ENCODE results near the gene FBXO34.

FBXO34 gene

GRCh38 chr14:55270832-55271571, at the start of gene FBXO34:
TSS of gene FBXO34 (plus strand) at chr14:55271421. CDS start at chr14:55350391, 78,970 bp downstream.
- peak within 1 kb of the TSS; percentile 93 for H3K4me3 ChIP-seq (ENCODE audit: low read length)
- H3K27me3 ChIP-seq (ENCODE audit: insufficient read depth, low read length): peaks cover 5% of the 10 kb centered on the region; the same call in 1 of the 2 replicates
- H3K4me1 ChIP-seq (ENCODE audit: insufficient read depth, low read length): peaks cover 10% of the 10 kb centered on the region; the same call in 1 of the 2 replicates
- no peaks in the 10 kb centered on the region for H3K9me3 ChIP-seq (ENCODE audit: insufficient read depth, low read depth, low read length)
- peak within 1 kb of the TSS; percentile 84 for H3K9ac ChIP-seq (ENCODE audit: low read depth, low read length)
- H3K27ac ChIP-seq (ENCODE audit: low read length): no peak within 1 kb of the TSS
- no peaks in the 10 kb centered on the region for H3K36me3 ChIP-seq (ENCODE audit: insufficient read depth, low read depth, low read length)

- H3K9ac ChIP-seq (ENCODE audit: low read depth, low read length): no peak overlapping the region
- no peaks in the 10 kb centered on the region for H3K9me3 ChIP-seq (ENCODE audit: insufficient read depth, low read depth, low read length)
- no peaks in the 10 kb centered on the region for H3K36me3 ChIP-seq (ENCODE audit: insufficient read depth, low read depth, low read length)
- no peaks in the 10 kb centered on the region for H3K27me3 ChIP-seq (ENCODE audit: insufficient read depth, low read length)
- no peak overlapping the region for H3K4me3 ChIP-seq (ENCODE audit: low read length)
- no peak overlapping the region for H3K27ac ChIP-seq (ENCODE audit: low read length)
- no peaks in the 10 kb centered on the region for H3K4me1 ChIP-seq (ENCODE audit: insufficient read depth, low read length)
Observed at GRCh38 chr14:55221968-55222367, 49.3 kb upstream of the FBXO34 start.

GRCh38 chr14:55223364-55223763, 47.9 kb upstream of the FBXO34 start:
- H3K36me3 ChIP-seq (ENCODE audit: insufficient read depth, low read depth, low read length): no peaks in the 10 kb centered on the region
- H3K9me3 ChIP-seq (ENCODE audit: insufficient read depth, low read depth, low read length): no peaks in the 10 kb centered on the region
- no peak overlapping the region for H3K9ac ChIP-seq (ENCODE audit: low read depth, low read length)
- H3K27me3 ChIP-seq (ENCODE audit: insufficient read depth, low read length): no peaks in the 10 kb centered on the region
- H3K4me1 ChIP-seq (ENCODE audit: insufficient read depth, low read length): no peaks in the 10 kb centered on the region
- H3K4me3 ChIP-seq (ENCODE audit: low read length): no peak overlapping the region
- H3K27ac ChIP-seq (ENCODE audit: low read length): no peak overlapping the region

GRCh38 chr14:55228261-55228660, 43.0 kb upstream of the FBXO34 start:
- Histone ChIP-seq H3K9me3 (ENCODE audit: insufficient read depth, low read depth, low read length) (no peaks in the 10 kb centered on the region), H3K27ac (ENCODE audit: low read length) (no peak overlapping the region), H3K36me3 (ENCODE audit: insufficient read depth, low read depth, low read length) (no peaks in the 10 kb centered on the region), H3K9ac (ENCODE audit: low read depth, low read length) (no peak overlapping the region), H3K4me1 (ENCODE audit: insufficient read depth, low read length) (no peaks in the 10 kb centered on the region), H3K27me3 (ENCODE audit: insufficient read depth, low read length) (peaks cover under 1% of the 10 kb centered on the region; the same call in 1 of the 2 replicates), H3K4me3 (ENCODE audit: low read length) (no peak overlapping the region)

GRCh38 chr14:55233591-55233990, 37.6 kb upstream of the FBXO34 start:
- Histone ChIP-seq H3K9ac (ENCODE audit: low read depth, low read length) (no peak overlapping the region), H3K9me3 (ENCODE audit: insufficient read depth, low read depth, low read length) (no peaks in the 10 kb centered on the region), H3K36me3 (ENCODE audit: insufficient read depth, low read depth, low read length) (no peaks in the 10 kb centered on the region), H3K4me1 (ENCODE audit: insufficient read depth, low read length) (no peaks in the 10 kb centered on the region), H3K4me3 (ENCODE audit: low read length) (no peak overlapping the region), H3K27ac (ENCODE audit: low read length) (no peak overlapping the region), H3K27me3 (ENCODE audit: insufficient read depth, low read length) (peaks cover 4% of the 10 kb centered on the region; the same call in 1 of the 2 replicates)

GRCh38 chr14:55238019-55238680, 33.1 kb upstream of the FBXO34 start:
- H3K9me3 ChIP-seq (ENCODE audit: insufficient read depth, low read depth, low read length): no peaks in the 10 kb centered on the region
- peaks cover 28% of the 10 kb centered on the region for H3K27me3 ChIP-seq (ENCODE audit: insufficient read depth, low read length)
- H3K27ac ChIP-seq (ENCODE audit: low read length): no peak overlapping the region
- no peaks in the 10 kb centered on the region for H3K4me1 ChIP-seq (ENCODE audit: insufficient read depth, low read length)
- H3K36me3 ChIP-seq (ENCODE audit: insufficient read depth, low read depth, low read length): no peaks in the 10 kb centered on the region
- no peak overlapping the region for H3K9ac ChIP-seq (ENCODE audit: low read depth, low read length)
- no peak overlapping the region for H3K4me3 ChIP-seq (ENCODE audit: low read length)

- H3K27ac ChIP-seq (ENCODE audit: low read length): no peak overlapping the region
- no peaks in the 10 kb centered on the region for H3K4me1 ChIP-seq (ENCODE audit: insufficient read depth, low read length)
- no peak overlapping the region for H3K9ac ChIP-seq (ENCODE audit: low read depth, low read length)
- no peak overlapping the region for H3K4me3 ChIP-seq (ENCODE audit: low read length)
- no peaks in the 10 kb centered on the region for H3K9me3 ChIP-seq (ENCODE audit: insufficient read depth, low read depth, low read length)
- no peaks in the 10 kb centered on the region for H3K36me3 ChIP-seq (ENCODE audit: insufficient read depth, low read depth, low read length)
- H3K27me3 ChIP-seq (ENCODE audit: insufficient read depth, low read length): peaks cover 24% of the 10 kb centered on the region
Observed at GRCh38 chr14:55239320-55239719, 31.9 kb upstream of the FBXO34 start.

- peak overlapping the region; percentile 37 for H3K4me3 ChIP-seq (ENCODE audit: low read length)
- H3K9ac ChIP-seq (ENCODE audit: low read depth, low read length): no peak overlapping the region
- H3K27me3 ChIP-seq (ENCODE audit: insufficient read depth, low read length): peaks cover 24% of the 10 kb centered on the region
- H3K36me3 ChIP-seq (ENCODE audit: insufficient read depth, low read depth, low read length): no peaks in the 10 kb centered on the region
- no peaks in the 10 kb centered on the region for H3K9me3 ChIP-seq (ENCODE audit: insufficient read depth, low read depth, low read length)
- H3K27ac ChIP-seq (ENCODE audit: low read length): no peak overlapping the region
- no peaks in the 10 kb centered on the region for H3K4me1 ChIP-seq (ENCODE audit: insufficient read depth, low read length)
Observed at GRCh38 chr14:55240526-55241178, 30.6 kb upstream of the FBXO34 start.

- Histone ChIP-seq H3K4me1 (ENCODE audit: insufficient read depth, low read length) (no peaks in the 10 kb centered on the region), H3K9ac (ENCODE audit: low read depth, low read length) (no peak overlapping the region), H3K36me3 (ENCODE audit: insufficient read depth, low read depth, low read length) (no peaks in the 10 kb centered on the region), H3K9me3 (ENCODE audit: insufficient read depth, low read depth, low read length) (no peaks in the 10 kb centered on the region), H3K4me3 (ENCODE audit: low read length) (no peak overlapping the region), H3K27me3 (ENCODE audit: insufficient read depth, low read length) (peaks cover 24% of the 10 kb centered on the region), H3K27ac (ENCODE audit: low read length) (no peak overlapping the region)
Observed at GRCh38 chr14:55241673-55242072, 29.5 kb upstream of the FBXO34 start.

- H3K27ac ChIP-seq (ENCODE audit: low read length): no peak overlapping the region
- no peak overlapping the region for H3K4me3 ChIP-seq (ENCODE audit: low read length)
- H3K36me3 ChIP-seq (ENCODE audit: insufficient read depth, low read depth, low read length): no peaks in the 10 kb centered on the region
Observed at GRCh38 chr14:55243386-55243785, 27.8 kb upstream of the FBXO34 start.

GRCh38 chr14:55243813-55244212, 27.4 kb upstream of the FBXO34 start:
- H3K27me3 ChIP-seq (ENCODE audit: insufficient read depth, low read length): peaks cover 24% of the 10 kb centered on the region
- no peak overlapping the region for H3K27ac ChIP-seq (ENCODE audit: low read length)
- no peaks in the 10 kb centered on the region for H3K4me1 ChIP-seq (ENCODE audit: insufficient read depth, low read length)
- H3K9ac ChIP-seq (ENCODE audit: low read depth, low read length): no peak overlapping the region
- H3K4me3 ChIP-seq (ENCODE audit: low read length): no peak overlapping the region
- H3K9me3 ChIP-seq (ENCODE audit: insufficient read depth, low read depth, low read length): no peaks in the 10 kb centered on the region
- no peaks in the 10 kb centered on the region for H3K36me3 ChIP-seq (ENCODE audit: insufficient read depth, low read depth, low read length)

More at GRCh38 chr14:55243386-55243785, 27.8 kb upstream of the FBXO34 start:
- Histone ChIP-seq H3K9ac (ENCODE audit: low read depth, low read length) (no peak overlapping the region), H3K27me3 (ENCODE audit: insufficient read depth, low read length) (peaks cover 24% of the 10 kb centered on the region), H3K4me1 (ENCODE audit: insufficient read depth, low read length) (no peaks in the 10 kb centered on the region), H3K9me3 (ENCODE audit: insufficient read depth, low read depth, low read length) (no peaks in the 10 kb centered on the region)

All from iPS-20b (cell line).